HG03521 (cell line): ENCODE data around the gene ATXN7L1.
"Not testable (repeated sequence)": the region's sequence is repeated elsewhere in the genome, so short reads cannot be mapped to it uniquely, and the experiment has no call there.

ENCODE experiments used
- ATAC-seq: cut with Tn5 transposase; IDR thresholded peaks from one replicate; pipeline ENCODE4 v1.9.1; 2021; ENCODE audit warnings: mild to moderate bottlenecking, moderate library complexity; ENCODE audit not compliant: unreplicated experiment

The ATXN7L1 gene

DNA sequence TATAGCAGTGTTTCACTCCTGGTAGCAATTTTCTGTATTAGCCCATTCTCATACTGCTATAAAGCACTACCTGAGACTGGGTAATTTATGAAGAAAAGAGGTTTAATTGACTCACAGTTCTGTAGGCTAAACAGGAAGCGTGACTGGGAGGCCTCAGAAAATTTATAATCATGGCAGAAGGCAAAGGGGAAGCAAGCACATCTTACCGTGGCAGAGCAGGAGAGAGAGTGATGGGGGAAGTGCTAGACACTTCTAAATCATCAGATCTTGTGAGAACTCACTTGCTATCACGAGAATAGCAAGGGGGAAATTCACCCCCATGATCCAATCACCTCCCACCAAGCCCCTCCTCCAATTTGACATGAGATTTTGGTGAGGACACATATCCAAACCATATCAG is 163.5 kb downstream of the ATXN7L1 start:
- no peak for ATAC-seq

GRCh38 chr7:105711726-105712402 is 164.5 kb downstream of the ATXN7L1 start:
- no peak for ATAC-seq

- not testable (repeated sequence) for ATAC-seq
Measured at GRCh38 chr7:105710720-105711119, 165.7 kb downstream of the ATXN7L1 start.

DNA sequence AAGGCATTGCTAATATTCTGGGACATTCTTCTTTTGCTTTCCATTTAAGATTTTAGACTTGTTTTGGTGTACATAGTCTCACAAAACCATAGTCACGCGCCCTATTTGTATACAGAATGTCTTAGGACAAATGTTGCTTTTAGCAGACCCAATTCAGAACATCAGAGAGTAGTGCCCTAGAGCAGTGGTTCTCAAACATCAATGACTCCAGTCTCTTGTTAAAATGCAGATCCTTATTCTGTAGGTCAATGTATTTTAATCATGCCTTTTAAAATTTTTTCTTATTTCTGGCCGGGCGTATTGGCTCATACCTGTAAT is 167.7 kb downstream of the ATXN7L1 start:
- ATAC-seq = no peak

DNA sequence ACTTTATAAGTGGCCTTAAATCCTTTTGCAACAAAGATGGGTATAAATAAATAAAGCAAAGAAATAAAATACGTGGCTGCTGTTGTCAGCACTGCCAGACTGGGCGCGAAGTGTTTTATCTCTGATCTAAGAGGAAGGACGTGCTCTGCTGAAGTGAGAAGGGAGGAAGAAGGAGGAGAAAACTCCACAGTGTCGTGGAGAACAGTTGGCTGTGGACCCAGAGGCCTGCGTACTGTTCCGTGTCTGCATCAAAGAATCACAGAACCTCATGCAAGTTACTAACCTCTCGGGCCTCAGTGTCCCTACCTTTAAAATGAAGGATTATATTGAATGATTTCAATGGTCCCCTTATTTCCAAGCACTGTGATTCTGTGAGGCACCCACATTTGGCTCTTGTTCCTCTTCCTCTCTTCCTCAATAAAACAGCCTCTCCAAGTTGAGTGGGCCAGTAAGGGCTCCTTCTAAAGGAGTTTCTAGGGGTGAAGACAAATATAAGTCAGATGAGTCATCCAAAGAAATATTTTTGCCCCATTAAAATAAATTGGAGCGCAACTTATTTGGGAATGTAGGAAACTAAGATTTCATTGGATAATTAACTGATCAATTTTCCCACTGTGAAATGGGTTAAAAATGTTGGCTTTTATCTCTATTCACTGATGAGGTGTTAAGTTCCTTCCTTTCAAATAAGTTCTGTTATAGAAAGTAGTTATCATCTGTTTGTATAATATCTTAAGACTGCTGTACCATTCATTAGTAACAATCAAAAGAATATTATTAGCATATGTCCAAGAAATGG is 168.2 kb downstream of the ATXN7L1 start:
- ATAC-seq = no peak

- no peak for ATAC-seq
Measured at GRCh38 chr7:105707381-105707780, 169.0 kb downstream of the ATXN7L1 start.

DNA sequence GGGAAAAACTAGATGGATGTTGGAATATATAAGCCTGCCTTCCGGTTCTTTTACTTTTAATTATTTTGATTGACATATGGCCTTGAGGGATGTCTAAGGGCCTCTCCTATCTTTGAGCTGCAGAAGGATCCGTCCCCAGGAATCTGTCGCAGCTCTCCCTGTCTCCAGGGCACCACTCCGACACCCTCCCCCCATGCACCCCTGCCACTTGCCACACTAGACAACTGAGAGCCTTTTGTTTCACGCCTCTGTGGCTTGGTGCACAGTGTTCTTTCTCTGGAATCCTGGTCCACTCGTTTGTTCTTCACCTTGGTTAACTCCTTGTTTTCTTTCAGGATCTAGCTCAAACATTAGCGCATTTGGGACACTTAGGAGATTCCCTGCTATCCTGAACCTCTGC is 171.0 kb downstream of the ATXN7L1 start:
- ATAC-seq = no peak

- ATAC-seq = no peak
Measured at GRCh38 chr7:105703207-105703930, 173.0 kb downstream of the ATXN7L1 start.

DNA sequence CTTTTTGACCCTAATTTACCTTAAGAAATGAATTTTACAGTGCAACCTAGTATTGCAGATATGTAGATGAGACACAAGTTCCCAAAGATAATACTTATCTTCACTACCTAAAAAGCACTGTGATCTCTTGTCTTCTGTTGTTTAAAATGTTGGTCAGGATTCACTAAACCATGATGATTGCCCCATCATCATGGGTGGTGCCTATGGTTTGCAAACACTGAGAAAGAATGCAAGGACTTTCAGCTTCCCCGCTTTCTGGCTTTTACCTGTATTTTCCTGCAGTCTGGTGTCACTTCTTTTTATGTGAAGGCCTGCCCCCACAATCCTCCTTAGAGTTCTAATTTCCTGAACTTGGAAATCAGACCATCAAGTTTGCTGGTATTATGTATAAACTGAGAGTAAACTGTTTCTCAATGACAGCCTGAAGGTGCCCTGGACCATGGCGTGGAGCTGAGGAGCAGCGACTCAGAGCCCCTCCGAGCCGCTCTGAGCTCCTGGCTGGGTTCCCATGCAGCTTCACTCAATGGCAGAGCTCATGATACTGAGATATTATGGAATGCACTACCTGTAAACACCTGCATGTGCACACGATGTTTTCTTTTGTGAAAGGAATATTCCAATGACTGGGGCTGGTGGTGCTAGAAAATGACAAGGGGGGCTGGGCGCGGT is 176.7 kb downstream of the ATXN7L1 start:
- ATAC-seq = no peak

- no peak for ATAC-seq
Measured at GRCh38 chr7:105698531-105698930, 177.9 kb downstream of the ATXN7L1 start.

- ATAC-seq = no peak
Measured at GRCh38 chr7:105697753-105698152, 178.6 kb downstream of the ATXN7L1 start.

- ATAC-seq = not testable (repeated sequence)
Measured at GRCh38 chr7:105697169-105697568, 179.2 kb downstream of the ATXN7L1 start.

DNA sequence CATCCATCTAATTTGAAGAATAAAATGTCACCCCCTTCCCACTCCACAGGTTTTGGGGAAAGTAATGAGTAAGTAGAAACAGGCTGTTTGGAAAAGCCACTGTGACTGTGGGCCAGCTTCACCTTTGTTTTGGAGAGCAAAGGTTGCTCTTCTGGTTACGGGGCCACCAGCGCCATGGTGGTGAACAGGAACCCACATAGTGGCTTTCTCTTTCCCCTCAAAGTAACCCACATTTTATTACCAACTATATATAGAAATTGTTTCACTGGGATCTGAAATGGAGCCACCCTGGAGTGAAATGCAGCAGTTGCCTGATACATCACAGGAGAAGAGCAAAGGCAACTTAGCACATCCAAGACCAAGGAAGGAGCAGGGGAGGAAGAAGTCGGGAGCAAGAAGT is 182.8 kb downstream of the ATXN7L1 start:
- ATAC-seq = no peak

DNA sequence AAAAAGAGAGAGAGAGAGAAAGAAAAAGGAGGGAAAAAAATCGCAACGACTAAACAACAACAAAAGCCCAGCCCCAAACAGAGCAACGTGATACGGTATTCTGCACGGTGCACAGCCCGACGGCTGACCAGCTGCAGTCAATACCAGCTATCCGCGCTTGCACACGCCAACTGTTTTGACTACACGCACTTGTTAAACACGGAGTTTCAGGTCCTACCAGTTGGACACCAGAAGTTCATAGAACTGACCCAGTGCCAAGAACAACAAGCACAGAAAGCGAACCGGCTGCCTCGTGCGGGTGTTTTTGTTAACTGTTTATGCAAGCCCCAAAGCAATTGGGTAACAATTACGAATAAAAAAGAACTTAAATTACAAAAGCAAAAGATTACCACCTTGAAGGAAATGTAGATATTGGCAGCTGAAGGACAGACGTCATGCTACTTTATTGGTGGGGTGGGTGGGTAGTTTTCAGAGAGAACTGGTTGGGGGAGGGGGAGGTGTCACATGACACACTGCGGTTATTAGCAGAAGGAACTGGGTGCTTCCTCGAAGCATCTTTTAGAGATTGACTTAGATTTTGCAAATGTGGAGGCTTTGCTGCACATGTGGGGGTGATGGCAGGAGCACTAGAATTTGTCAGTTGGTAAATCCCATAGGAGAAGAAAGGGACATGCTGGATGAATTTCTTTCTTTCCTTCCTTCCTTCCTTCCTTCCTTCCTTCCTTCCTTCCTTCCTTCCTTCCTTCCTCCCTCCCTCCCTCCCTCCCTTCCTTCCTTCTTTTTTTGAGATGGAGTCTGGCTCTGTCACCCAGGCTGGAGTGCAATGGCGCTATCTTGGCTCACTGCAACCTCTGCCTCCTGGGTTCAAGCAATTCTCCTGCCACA is 184.5 kb downstream of the ATXN7L1 start:
- peak; percentile 58 for ATAC-seq

DNA sequence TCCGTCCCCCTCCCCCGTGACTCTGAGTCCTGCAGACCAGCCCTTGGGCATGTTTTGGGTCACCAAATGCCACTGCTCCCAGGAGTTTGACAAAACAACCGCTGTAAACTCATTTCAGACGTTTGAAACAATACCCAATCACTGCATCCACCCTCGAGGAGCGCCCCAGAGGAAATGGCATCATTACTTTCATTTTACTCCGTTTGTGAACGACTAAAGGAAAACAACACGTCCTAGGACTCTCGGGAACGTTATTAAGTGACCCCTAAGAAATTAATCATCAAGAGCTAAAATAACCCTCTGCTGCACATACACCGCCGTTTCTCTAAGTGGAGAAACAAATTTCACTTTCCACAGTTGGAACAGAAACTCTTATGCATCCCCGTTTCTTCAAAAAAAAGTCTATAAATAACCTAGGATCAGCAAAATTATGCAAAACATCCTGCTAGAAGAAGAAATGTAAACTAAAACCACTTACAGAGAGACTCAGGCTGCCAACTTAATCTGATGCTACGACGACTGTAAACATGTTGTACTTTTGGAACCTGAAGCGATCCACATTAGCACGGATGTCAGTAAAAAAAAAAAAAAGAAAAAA is 185.2 kb downstream of the ATXN7L1 start:
- ATAC-seq = no peak

DNA sequence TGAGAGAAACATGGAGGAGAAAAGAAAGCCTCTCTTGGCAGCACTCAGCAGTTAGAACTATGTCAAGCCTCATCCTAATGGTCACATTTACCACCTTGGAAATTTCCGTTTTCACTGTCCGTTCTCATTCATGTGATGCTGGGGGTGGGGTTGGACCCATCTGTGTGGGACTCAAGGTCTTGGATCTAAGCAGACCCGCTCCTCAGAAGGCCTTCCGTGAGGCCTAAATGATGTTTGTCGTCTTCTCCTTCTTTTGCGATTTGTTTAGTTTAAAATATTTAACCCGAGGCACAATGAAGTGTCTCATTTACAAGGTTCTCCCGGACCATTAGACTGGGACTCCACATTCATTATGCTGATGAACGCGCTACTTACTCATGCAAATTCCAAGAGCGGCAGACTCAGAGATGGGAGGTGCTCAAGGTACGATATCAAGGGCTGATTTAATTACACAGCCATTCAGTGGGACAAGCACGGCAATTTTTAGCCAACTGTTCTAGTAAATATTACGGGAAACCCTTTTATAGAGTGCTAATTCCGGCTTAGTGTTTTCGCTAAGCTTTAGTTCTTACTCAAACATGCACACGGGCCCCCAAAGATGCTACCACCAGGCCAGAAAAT is 186.0 kb downstream of the ATXN7L1 start:
- ATAC-seq = no peak

DNA sequence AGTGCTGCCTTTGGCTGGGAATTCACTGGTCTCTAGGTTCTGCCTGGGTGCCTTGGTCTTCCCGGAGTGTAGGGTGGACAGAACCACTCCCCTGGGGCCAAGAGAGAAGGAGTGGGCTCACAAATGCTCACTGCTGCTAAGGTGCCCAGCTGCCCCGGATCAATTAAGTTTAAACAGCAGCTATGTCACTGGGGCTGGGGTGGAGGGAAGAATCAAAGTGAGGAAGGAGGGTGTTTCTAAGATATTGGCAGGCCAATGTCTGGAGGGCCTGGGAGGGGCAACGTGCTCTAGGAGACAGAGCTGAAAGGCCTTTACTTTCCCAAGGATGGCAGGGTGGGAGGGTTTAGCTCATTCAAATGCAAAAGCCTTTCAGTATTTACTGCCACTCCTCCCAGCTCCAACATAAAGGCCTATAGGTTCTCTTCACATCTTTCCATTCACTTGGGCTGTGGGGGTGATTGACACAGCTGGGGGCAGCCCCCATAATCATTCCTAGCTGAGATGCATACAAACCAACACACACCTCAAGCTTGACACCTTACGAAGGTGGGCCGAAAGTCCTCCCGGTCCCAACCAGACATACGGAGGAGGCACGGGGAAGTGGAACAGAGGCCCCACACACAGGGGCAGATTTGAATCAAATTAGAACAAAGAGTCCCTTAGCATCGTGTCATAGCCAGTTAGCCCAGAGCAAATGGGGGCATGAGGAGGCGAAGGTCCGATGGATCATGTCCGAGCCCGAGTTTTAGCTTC is 187.2 kb downstream of the ATXN7L1 start:
- no peak for ATAC-seq

DNA sequence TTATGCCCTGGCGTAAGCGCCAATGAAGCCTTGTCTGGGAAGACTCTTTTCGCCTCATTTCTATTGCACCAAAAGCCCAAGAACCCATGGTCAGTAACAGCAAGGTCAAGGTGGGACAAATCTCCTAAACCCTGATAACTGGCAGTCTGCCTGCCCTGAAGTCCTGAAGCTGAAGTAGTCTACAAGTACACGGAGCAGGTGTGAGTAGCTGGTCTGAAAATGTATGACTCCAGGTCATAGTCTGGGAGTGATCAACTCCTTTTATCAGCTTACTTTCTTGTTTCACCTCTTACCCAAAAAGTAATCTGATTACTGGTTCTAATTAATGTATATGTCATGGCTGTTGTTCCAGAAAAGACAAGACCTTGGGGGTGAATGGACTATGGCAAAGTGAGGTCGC is 187.8 kb downstream of the ATXN7L1 start:
- ATAC-seq = no peak

GRCh38 chr7:105685161-105685560 is 191.2 kb downstream of the ATXN7L1 start:
- ATAC-seq = no peak
